Nephron progenitor cell (in vitro differentiated cells): ENCODE results near the gene MITF.

Experiments
- DNase-seq: peaks from one replicate; pipeline ENCODE4 v3.0.0; 2021
- H3K27ac Mint-ChIP-seq: 2 replicates; pipeline ENCODE4 v1.8.0; 2021; ENCODE audit warnings: mild to moderate bottlenecking, moderate library complexity, mixed read lengths
- H3K27me3 Mint-ChIP-seq: 2 replicates; pipeline ENCODE4 v1.8.0; 2021; ENCODE audit warnings: mild to moderate bottlenecking, low read depth, mixed read lengths; ENCODE audit not compliant: poor library complexity
- H3K36me3 Mint-ChIP-seq: 2 replicates; pipeline ENCODE4 v1.8.0; 2021; ENCODE audit warnings: low read depth, mixed read lengths
- H3K4me1 Mint-ChIP-seq: 2 replicates; pipeline ENCODE4 v1.8.0; 2021; ENCODE audit warnings: mixed read lengths
- H3K4me3 Mint-ChIP-seq: 2 replicates; pipeline ENCODE4 v1.8.0; 2021; ENCODE audit warnings: mild to moderate bottlenecking, moderate library complexity, mixed read lengths
- H3K9me3 Mint-ChIP-seq: 2 replicates; pipeline ENCODE4 v1.8.0; 2021; ENCODE audit warnings: mild to moderate bottlenecking, moderate library complexity, mixed read lengths
- TF ChIP-seq, protein P1 (sequence below): fragments of 200-600 bp; sonication (generic); IDR thresholded peaks from 2 replicates; pipeline ENCODE4 v1.5.0; 2021; ENCODE audit warnings: antibody characterized with exemption

The MITF gene

DNA sequence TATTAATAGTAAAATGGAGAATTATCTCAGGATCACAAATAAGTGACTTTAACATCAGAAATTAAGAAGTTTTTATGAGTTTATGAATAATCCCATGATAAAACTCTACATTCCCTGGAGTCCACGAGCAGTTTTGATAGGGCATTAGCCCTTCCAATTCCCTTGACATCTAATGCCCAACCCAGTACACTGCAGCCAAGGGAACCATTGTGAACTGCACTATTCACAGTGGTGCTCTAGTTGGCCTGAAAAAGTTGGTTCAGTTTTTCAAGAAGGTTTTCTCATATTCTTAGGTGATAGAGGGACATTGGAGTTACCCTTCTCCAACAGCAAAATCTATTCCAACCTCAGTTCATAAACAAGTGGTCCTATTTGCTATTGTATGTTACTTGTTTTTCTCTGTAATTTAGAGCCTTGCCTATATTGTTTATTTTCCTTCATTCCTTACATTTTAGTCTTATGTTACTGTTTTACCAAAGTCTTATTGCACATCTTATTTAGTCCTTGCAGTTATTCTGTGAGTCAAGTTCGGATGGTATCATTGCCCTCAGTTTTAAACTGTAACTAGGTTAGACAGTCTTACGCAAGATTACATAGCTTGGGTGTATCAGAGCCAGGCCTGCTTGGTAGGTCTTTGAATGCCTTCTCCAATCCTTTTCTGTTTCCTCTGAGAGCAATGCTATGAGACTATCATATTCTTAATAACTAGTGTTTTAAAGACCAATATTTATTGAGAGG lies 202.3 kb downstream of the MITF start:
- peaks cover 14% of the 10 kb centered on the region for H3K27me3 Mint-ChIP-seq
- no peak overlapping the region for H3K27ac Mint-ChIP-seq
- H3K36me3 Mint-ChIP-seq = no peaks in the 10 kb centered on the region
- no peaks in the 10 kb centered on the region for H3K4me1 Mint-ChIP-seq
- H3K4me3 Mint-ChIP-seq = no peak overlapping the region
- TF ChIP-seq, protein P1, sequence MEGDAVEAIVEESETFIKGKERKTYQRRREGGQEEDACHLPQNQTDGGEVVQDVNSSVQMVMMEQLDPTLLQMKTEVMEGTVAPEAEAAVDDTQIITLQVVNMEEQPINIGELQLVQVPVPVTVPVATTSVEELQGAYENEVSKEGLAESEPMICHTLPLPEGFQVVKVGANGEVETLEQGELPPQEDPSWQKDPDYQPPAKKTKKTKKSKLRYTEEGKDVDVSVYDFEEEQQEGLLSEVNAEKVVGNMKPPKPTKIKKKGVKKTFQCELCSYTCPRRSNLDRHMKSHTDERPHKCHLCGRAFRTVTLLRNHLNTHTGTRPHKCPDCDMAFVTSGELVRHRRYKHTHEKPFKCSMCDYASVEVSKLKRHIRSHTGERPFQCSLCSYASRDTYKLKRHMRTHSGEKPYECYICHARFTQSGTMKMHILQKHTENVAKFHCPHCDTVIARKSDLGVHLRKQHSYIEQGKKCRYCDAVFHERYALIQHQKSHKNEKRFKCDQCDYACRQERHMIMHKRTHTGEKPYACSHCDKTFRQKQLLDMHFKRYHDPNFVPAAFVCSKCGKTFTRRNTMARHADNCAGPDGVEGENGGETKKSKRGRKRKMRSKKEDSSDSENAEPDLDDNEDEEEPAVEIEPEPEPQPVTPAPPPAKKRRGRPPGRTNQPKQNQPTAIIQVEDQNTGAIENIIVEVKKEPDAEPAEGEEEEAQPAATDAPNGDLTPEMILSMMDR = no peak
- no peak for DNase-seq
- no peaks in the 10 kb centered on the region for H3K9me3 Mint-ChIP-seq

DNA sequence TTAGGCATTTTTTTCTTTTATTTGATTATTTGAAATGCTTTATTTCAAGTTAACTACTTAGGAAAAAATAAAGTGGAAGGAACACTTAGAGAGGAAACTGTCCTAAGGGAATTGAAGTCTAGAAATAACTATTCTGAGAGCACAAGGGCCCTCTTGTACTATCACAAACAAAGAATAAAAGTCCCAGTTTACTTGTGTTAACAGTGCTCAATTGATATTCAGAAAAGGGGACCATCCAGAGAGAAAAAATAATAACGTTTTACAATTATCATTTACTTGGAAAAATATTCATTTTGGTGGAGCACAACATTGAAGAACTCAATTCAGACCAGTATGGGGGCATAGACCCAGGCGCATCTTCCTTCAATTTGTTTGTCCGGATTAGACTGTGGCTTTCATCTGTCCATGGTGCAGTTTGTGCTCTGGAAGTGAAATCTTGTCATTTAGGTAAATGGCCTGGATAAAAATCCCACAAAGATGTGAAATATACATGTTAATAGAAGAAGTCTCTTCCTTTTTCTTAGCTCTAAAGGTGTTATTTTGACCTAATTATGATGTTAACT lies 205.7 kb downstream of the MITF start:
- Mint-ChIP-seq H3K27ac (no peak overlapping the region), H3K27me3 (peaks cover 6% of the 10 kb centered on the region), H3K4me1 (peaks cover 4% of the 10 kb centered on the region), H3K36me3 (no peaks in the 10 kb centered on the region), H3K4me3 (no peak overlapping the region), H3K9me3 (no peaks in the 10 kb centered on the region)
- no peak for DNase-seq
- TF ChIP-seq, protein P1 = no peak

DNA sequence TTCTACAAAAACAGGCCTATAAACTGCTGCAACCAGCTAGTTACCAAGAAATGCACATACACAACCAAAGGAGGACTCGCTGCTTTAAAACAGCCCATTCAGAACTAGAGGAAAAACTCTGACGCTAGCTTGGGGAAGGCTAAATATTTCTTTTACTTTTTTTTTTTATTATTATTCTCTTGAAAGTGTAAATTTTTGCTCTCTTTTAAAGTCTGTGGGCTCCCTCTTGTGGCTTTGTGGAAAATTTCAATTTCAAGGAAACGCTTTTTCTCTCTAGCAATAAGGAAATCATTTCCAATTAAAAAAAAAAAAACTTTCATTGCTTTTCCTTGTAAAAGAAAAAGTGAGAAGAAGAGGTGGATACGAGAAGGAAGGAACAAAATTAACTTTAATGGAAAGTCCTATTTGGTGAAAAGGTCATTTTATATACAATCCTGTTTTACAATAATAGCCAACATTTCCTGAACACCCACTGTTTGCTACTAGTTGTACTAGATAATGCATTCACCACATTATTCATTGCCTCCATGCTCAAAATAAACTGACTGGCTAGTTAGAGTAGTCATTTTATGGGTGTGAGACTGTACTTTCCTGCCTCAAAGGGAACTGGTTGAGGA lies 209.1 kb downstream of the MITF start:
- H3K27me3 Mint-ChIP-seq = no peaks in the 10 kb centered on the region
- no peaks in the 10 kb centered on the region for H3K9me3 Mint-ChIP-seq
- TF ChIP-seq, protein P1 = peak; percentile 73
- no peak for DNase-seq
- H3K27ac Mint-ChIP-seq = no peak overlapping the region
- H3K4me3 Mint-ChIP-seq = no peak overlapping the region
- peaks cover 4% of the 10 kb centered on the region for H3K4me1 Mint-ChIP-seq
- no peaks in the 10 kb centered on the region for H3K36me3 Mint-ChIP-seq

DNA sequence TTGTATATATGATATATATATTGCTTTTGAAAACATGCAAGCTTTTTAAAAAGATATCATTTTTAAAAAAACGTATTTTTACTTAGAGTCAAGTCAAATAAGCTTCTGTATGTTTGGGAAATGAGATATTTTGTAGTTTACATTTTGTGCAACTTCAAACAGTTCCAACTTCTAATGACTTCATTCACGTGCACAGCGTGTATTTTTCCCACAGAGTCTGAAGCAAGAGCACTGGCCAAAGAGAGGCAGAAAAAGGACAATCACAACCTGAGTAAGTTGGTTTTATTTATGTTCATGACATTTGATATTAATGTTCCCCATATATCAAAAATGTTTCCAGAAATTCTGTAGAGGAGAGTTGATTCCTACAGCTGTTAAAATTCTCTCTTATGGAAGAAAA lies 212.4 kb downstream of the MITF start:
- TF ChIP-seq, protein P1 = no peak
- Mint-ChIP-seq H3K27ac (no peak overlapping the region), H3K9me3 (no peaks in the 10 kb centered on the region), H3K27me3 (no peaks in the 10 kb centered on the region), H3K4me1 (peaks cover 4% of the 10 kb centered on the region), H3K4me3 (no peak overlapping the region), H3K36me3 (no peaks in the 10 kb centered on the region)
- no peak for DNase-seq

DNA sequence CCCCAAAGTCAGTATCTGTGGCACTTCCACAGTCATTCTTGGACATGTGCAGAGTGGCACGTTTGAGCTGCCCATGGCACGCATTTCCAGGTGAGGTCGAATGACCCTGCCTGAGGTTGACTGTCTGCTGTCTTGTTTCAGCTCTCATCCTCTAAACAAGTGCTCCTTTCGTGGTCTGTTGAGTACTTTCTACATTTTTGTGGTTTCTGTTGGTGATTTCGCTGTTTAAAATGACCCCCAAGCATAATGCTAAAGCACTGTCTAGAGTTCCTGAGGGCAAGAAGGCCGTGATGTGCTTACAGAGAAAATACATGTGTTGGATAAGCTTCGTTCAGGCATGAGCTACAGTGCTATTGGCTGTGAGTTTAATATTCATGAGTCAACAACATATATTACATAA lies 220.3 kb downstream of the MITF start:
- Mint-ChIP-seq H3K27ac (no peak overlapping the region), H3K27me3 (no peaks in the 10 kb centered on the region), H3K36me3 (no peaks in the 10 kb centered on the region), H3K4me1 (no peaks in the 10 kb centered on the region), H3K4me3 (no peak overlapping the region), H3K9me3 (no peaks in the 10 kb centered on the region)
- DNase-seq = no peak
- TF ChIP-seq, protein P1 = no peak
